Hair follicle dermal papilla cell (primary cell): ENCODE data around the gene ITGA2B. TPM values are rescaled to one million over a fixed set of nuclear protein-coding genes. Genes with fewer than 3 reads are reported as not detected.

ENCODE experiments used
- small RNA-seq: library from RNA; depleted of rRNA; stranded (forward); fragments of <200 nt; gene quantifications from one replicate; pipeline ENCODE3, GENCODE V24; 2012
- total RNA-seq: library from RNA; depleted of rRNA; stranded (reverse); fragments of >200 nt; gene quantifications from 2 replicates; pipeline ENCODE4 v1.2.3, GENCODE V29; 2012

The ITGA2B gene
- total RNA-seq, result 0.36 and 0.49 TPM in 2 replicates

DNA sequence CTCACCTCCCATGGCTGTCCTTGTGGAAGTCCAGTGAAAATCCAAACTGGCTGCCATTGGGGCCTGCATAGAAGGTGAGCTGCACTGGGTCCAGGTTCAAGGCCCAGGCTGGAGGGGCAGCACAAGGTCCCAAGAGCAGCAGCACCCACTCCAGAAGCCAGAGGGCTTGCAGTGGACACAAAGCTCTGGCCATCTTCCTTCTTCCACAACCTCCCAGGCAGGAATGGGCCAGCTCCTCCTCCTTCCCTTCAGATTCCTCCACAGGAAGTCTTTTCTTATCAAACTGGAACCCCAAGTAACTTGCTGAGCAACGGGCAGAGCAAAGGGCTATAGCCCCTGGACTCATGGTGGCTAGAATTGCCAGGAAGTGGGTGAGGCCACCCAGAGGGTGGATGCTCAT lies at the start of gene ITGA2B:
Gene ITGA2B, minus strand, starts transcription at position 369 of the 400 bp plus-strand sequence. Its CDS starts 176 bp downstream, at position 193.

DNA sequence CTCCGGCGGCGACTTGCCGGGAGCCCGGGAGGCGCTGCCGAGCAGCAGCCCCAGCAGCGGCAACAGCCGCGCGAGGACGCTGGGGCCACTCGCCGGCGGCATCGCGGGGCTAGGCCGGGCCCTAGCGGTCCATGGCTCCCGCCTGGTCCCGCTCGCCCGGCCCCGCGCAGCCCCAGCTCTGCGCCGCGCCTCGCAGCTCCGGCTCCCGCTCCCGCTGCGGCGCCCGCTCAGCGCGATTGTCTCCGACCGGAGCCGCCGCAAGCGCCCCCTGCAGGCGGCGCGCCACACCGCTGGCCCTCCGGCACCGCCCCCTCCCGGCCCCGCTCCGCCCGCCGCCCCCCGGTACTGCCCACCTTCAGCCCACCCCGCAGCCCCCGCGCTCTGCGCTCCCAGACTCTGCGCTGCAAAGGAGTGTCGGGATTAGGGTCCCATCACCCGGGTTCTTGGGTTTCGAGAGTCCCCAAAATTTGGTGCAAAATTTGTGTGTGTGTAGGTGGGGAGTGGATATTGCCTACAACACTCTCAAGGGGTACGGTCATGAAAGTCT lies 25.8 kb downstream of the ITGA2B start, which contains the start of gene FAM171A2:
Gene FAM171A2, minus strand, starts transcription at position 241 of the 547 bp plus-strand sequence. Its CDS starts 139 bp downstream, at position 102.

GRCh38 chr17:44344939-44345453 lies 44.5 kb downstream of the ITGA2B start, which contains the start of gene GRN:
Gene GRN (plus strand): TSS chr17:44345302. CDS start chr17:44349165, 3,863 bp downstream.

DNA sequence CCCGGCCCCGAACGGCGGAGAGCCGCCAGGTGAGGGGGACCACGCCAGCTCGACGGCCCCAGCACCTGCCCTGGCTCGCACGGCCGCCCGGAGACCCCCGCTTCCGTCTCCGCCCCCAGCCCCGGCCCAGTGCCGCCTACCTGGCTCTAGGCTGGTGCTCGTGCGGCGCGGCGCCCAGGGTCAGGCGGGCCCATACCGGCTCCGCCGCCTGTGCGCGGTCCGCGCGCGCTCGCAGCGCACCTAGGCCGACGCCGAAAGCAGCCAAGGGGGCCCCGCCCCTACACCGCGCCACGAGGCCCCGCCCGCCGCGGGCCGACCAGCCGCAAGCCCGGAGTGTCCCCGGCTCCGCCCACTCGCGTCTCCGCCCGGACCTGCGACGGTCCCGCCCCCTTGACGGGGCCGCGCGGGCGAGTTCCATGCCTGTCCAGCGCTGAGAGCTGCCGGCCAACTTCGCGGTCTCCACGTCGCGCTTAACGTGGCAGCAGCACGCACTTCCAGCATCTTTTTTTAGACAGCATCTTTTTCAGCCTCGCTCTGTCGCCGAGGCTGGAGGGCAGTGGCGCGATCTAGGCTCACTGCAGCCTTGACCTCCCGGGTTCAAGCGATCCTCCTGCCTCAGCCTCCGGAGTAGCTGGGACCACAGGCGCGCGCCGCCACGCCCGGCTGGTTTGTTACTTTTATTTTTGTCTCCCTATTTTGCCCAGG lies 64.7 kb downstream of the ITGA2B start, which contains the start of gene SLC25A39:
Gene SLC25A39, minus strand, starts transcription at position 253 of the 705 bp plus-strand sequence. CDS start 1,261 bp downstream, outside the sequence.

Small RNA genes within 50 kb of the gene (small RNA-seq; reads per million reads assigned to genes)
- gene RN7SL258P, result not detected

Other genes with a start within 250 kb of the ITGA2B start
- gene HROB, start 247.7 kb downstream of the ITGA2B start, total RNA-seq, result 0.81 and 1.7 TPM in 2 replicates
- not detected in 2 replicates for gene ASB16, start 218.9 kb downstream of the ITGA2B start, total RNA-seq
- gene TMUB2, start 202.7 kb downstream of the ITGA2B start, total RNA-seq, result 35.9 and 38.9 TPM in 2 replicates
- 65.6 and 75.8 TPM in 2 replicates for gene ATXN7L3, start 189.8 kb downstream of the ITGA2B start, total RNA-seq
- gene UBTF, start 170.0 kb downstream of the ITGA2B start, total RNA-seq, result 49.7 and 58.9 TPM in 2 replicates
- gene SLC4A1, start 121.5 kb downstream of the ITGA2B start, total RNA-seq, result not detected in 2 replicates
- gene RUNDC3A, start 81.0 kb downstream of the ITGA2B start, total RNA-seq, result not detected in 2 replicates
- gene SLC25A39, start 64.8 kb downstream of the ITGA2B start, total RNA-seq, result 76.3 and 76.4 TPM in 2 replicates
- gene GRN, start 44.3 kb downstream of the ITGA2B start, total RNA-seq, result 201 and 244 TPM in 2 replicates
- 3.6 and 4.4 TPM in 2 replicates for gene FAM171A2, start 25.8 kb downstream of the ITGA2B start, total RNA-seq
- gene GPATCH8, start 113.8 kb upstream of the ITGA2B start, total RNA-seq, result 38.7 and 48.2 TPM in 2 replicates
- gene FZD2, start 167.8 kb upstream of the ITGA2B start, total RNA-seq, result 70.3 and 78.9 TPM in 2 replicates